B cell (primary cell): ENCODE data around the gene ZNF189.

ENCODE experiments used
- CTCF ChIP-seq: fragments of 200-600 bp; IDR thresholded peaks from one replicate; pipeline ENCODE4 v1.8.0; 2022; ENCODE audit warnings: antibody characterized with exemption, mild to moderate bottlenecking
- EZH2 ChIP-seq: IDR thresholded peaks from 2 replicates; pipeline ENCODE4 v1.6.1; 2012; ENCODE audit warnings: borderline replicate concordance, low read depth, mild to moderate bottlenecking, moderate library complexity, low read length; ENCODE audit not compliant: insufficient read depth, poor library complexity, severe bottlenecking

- TF ChIP-seq CTCF, result no peak
- no peak for TF ChIP-seq EZH2
Observed at GRCh38 chr9:101371813-101372212, 26.8 kb upstream of the ZNF189 start.
